ENCODE results near the gene HYOU1. TPM values are rescaled to one million over a fixed set of nuclear protein-coding genes. Genes with fewer than 3 reads are reported as not detected.

The HYOU1 gene
- total RNA-seq, 2 experiments from 2014 or later = 76.5 to 81.4 TPM

- Histone ChIP-seq H3K4me3 (ENCODE audit: low read length) (no peak overlapping the region), H3K36me3 (ENCODE audit: insufficient read depth, low read length) (peaks cover 33% of the 10 kb centered on the region), H3K9me3 (ENCODE audit: control insufficient read depth in 1 of 2, insufficient read depth in 1 of 2, low read length in 2 of 2) (no peaks in the 10 kb centered on the region), H3K4me1 (ENCODE audit: insufficient read depth, low read length) (peaks cover 34% of the 10 kb centered on the region), H3K27ac (ENCODE audit: low read depth in 1 of 2, low read length in 2 of 2) (peak overlapping the region; percentile 27 to 45), H3K27me3 (ENCODE audit: control insufficient read depth in 1 of 2, insufficient read depth in 2 of 2, low read length in 2 of 2) (no peaks in the 10 kb centered on the region)
- no peaks in the 10 kb centered on the region for H3K27me3 Mint-ChIP-seq
- ChIA-PET POLR2A (interaction anchor here (2.0 to 5.8 kb wide), 2 partner anchors 9 to 31 kb away, joined by 10 to 94 read pairs; partner anchors contain the start of genes CENATAC, RPS25 and TRAPPC4), CTCF (interaction anchor here (1.2 kb wide), 1 partner anchor 10 kb away, joined by 3 read pairs; the partner anchor contains the start of gene TRAPPC4)
- no peak for ATAC-seq (ENCODE audit: poor library complexity)
- H3K27ac Mint-ChIP-seq = peak overlapping the region; percentile 92
- no peaks in the 10 kb centered on the region for H3K9me3 Mint-ChIP-seq
- H3K36me3 Mint-ChIP-seq (ENCODE audit: low read depth) = peaks cover 24% of the 10 kb centered on the region
- TF ChIP-seq CTCF (IDR thresholded peaks at IDR 0.05) = no peak
- H3K4me1 Mint-ChIP-seq (ENCODE audit: low read depth) = peaks cover 35% of the 10 kb centered on the region
- peak overlapping the region; percentile 75 for H3K4me3 Mint-ChIP-seq
- intact Hi-C loops (cut with DNase I, micrococcal nuclease) = no loop called here
- DNase-seq = no peak
Measured at GRCh38 chr11:119029069-119029339, 28.0 kb downstream of the HYOU1 start.

GRCh38 chr11:119028346-119029068 lies 28.5 kb downstream of the HYOU1 start:
- H3K4me1 Mint-ChIP-seq (ENCODE audit: low read depth) = peaks cover 40% of the 10 kb centered on the region
- H3K27me3 Mint-ChIP-seq = no peaks in the 10 kb centered on the region
- CTCF ChIA-PET = interaction anchor here (1.2 kb wide), 1 partner anchor 10 kb away, joined by 3 read pairs; the partner anchor contains the start of gene TRAPPC4
- peaks cover 28% of the 10 kb centered on the region for H3K36me3 Mint-ChIP-seq (ENCODE audit: low read depth)
- Histone ChIP-seq H3K27ac (ENCODE audit: low read depth in 1 of 2, low read length in 2 of 2) (peak overlapping the region; percentile 27 to 45), H3K9me3 (ENCODE audit: control insufficient read depth in 1 of 2, insufficient read depth in 1 of 2, low read length in 2 of 2) (no peaks in the 10 kb centered on the region), H3K27me3 (ENCODE audit: control insufficient read depth in 1 of 2, insufficient read depth in 2 of 2, low read length in 2 of 2) (no peaks in the 10 kb centered on the region), H3K36me3 (ENCODE audit: insufficient read depth, low read length) (peaks cover 38% of the 10 kb centered on the region), H3K4me1 (ENCODE audit: insufficient read depth, low read length) (peaks cover 34% of the 10 kb centered on the region), H3K4me3 (ENCODE audit: low read length) (no peak overlapping the region)
- ATAC-seq (ENCODE audit: poor library complexity) (no peak), DNase-seq (no peak)
- H3K9me3 Mint-ChIP-seq = no peaks in the 10 kb centered on the region
- peak overlapping the region; percentile 92 for H3K27ac Mint-ChIP-seq
- intact Hi-C loops (cut with DNase I, micrococcal nuclease) = no loop called here
- POLR2A ChIA-PET = interaction anchor here (5.8 kb wide), 1 partner anchor 9 kb away, joined by 94 read pairs; the partner anchor contains the start of genes RPS25 and TRAPPC4
- peak overlapping the region; percentile 75 for H3K4me3 Mint-ChIP-seq
- TF ChIP-seq CTCF (IDR thresholded peaks at IDR 0.05) = no peak

- peaks cover 45% of the 10 kb centered on the region for H3K4me1 Mint-ChIP-seq (ENCODE audit: low read depth)
- intact Hi-C loops (cut with DNase I, micrococcal nuclease) = no loop called here
Measured at GRCh38 chr11:119027561-119028345, 29.3 kb downstream of the HYOU1 start.

More at GRCh38 chr11:119027561-119028345, 29.3 kb downstream of the HYOU1 start:
- peaks cover 32% of the 10 kb centered on the region for H3K4me1 ChIP-seq (ENCODE audit: insufficient read depth, low read length)
- no peaks in the 10 kb centered on the region for H3K27me3 ChIP-seq (ENCODE audit: control insufficient read depth in 1 of 2, insufficient read depth in 2 of 2, low read length in 2 of 2)
- peak overlapping the region; percentile 20 for H3K27ac Mint-ChIP-seq
- TF ChIP-seq CTCF (IDR thresholded peaks at IDR 0.05) = no peak
- CTCF ChIA-PET = interaction anchor here (1.2 kb wide), 1 partner anchor 9 kb away, joined by 3 read pairs; the partner anchor contains the start of gene TRAPPC4
- no peaks in the 10 kb centered on the region for H3K9me3 ChIP-seq (ENCODE audit: control insufficient read depth in 1 of 2, insufficient read depth in 1 of 2, low read length in 2 of 2)
- peaks cover 46% of the 10 kb centered on the region for H3K36me3 ChIP-seq (ENCODE audit: insufficient read depth, low read length)
- H3K27ac ChIP-seq (ENCODE audit: low read depth in 1 of 2, low read length in 2 of 2) = no peak overlapping the region
- no peak overlapping the region for H3K4me3 ChIP-seq (ENCODE audit: low read length)
- no peaks in the 10 kb centered on the region for H3K27me3 Mint-ChIP-seq
- H3K36me3 Mint-ChIP-seq (ENCODE audit: low read depth) = peaks cover 34% of the 10 kb centered on the region
- POLR2A ChIA-PET = interaction anchor here (1.0 to 5.8 kb wide), 2 partner anchors 8 to 40 kb away, joined by 4 to 94 read pairs; partner anchors contain the start of genes RPS25, TRAPPC4 and VPS11
- ATAC-seq (ENCODE audit: poor library complexity) (no peak), DNase-seq (no peak)
- H3K4me3 Mint-ChIP-seq = peak overlapping the region; percentile 75
- H3K9me3 Mint-ChIP-seq = no peaks in the 10 kb centered on the region
